ENCODE measurements around the gene FOXC2.

- TF ChIP-seq CTCF (IDR thresholded peaks at IDR 0.05), result no peak
- TF ChIP-seq EZH2 (IDR thresholded peaks at IDR 0.05; ENCODE audit: borderline replicate concordance, insufficient read depth, low read depth, low read length, poor library complexity, severe bottlenecking), result no peak
Observed at GRCh38 chr16:86614699-86615098, 48.1 kb downstream of the FOXC2 start.
